Measurements from ENCODE around the gene ATF2. TPM values are rescaled to one million over a fixed set of nuclear protein-coding genes. Genes with fewer than 3 reads are reported as not detected.

ATF2 gene
- total and polyA plus RNA-seq, 2 donors, result 32.1 to 42.4 TPM

GRCh38 chr2:175151791-175152190, 16.2 kb downstream of the ATF2 start:
- H3K36me3 ChIP-seq (ENCODE audit: control insufficient read depth in 2 of 2, insufficient read depth in 2 of 2, low read length in 1 of 2), result peaks cover 0 to 26% of the 10 kb centered on the region in 2 donors
- peaks cover 0 to 2% of the 10 kb centered on the region in 2 donors for H3K9me3 ChIP-seq (ENCODE audit: control insufficient read depth in 2 of 2, insufficient read depth in 1 of 2, low read length in 1 of 2)
- 96% methylated on average over 1 of the region's 1 CpG for WGBS
- no peak overlapping the region for H3K4me3 ChIP-seq (ENCODE audit: low read length in 2 of 2)
- no peaks in the 10 kb centered on the region for H3K4me1 ChIP-seq (ENCODE audit: control insufficient read depth in 2 of 2, insufficient read depth in 2 of 2, low read length in 2 of 2)
- no peak overlapping the region for H3K27ac ChIP-seq (ENCODE audit: low read depth in 1 of 2, low read length in 1 of 2)
- no peak for DNase-seq (ENCODE audit: low read depth in 6 of 9, low spot score in 9 of 9)
- H3K27me3 ChIP-seq (ENCODE audit: control insufficient read depth in 2 of 2, insufficient read depth in 1 of 2, low read length in 1 of 2), result no peaks in the 10 kb centered on the region

GRCh38 chr2:175147186-175147585, 20.8 kb downstream of the ATF2 start:
- Histone ChIP-seq H3K4me1 (ENCODE audit: control insufficient read depth in 2 of 2, insufficient read depth in 2 of 2, low read length in 2 of 2) (no peaks in the 10 kb centered on the region), H3K4me3 (ENCODE audit: low read length in 2 of 2) (no peak overlapping the region), H3K27me3 (ENCODE audit: control insufficient read depth in 2 of 2, insufficient read depth in 1 of 2, low read length in 1 of 2) (no peaks in the 10 kb centered on the region), H3K27ac (ENCODE audit: low read depth in 1 of 2, low read length in 1 of 2) (no peak overlapping the region), H3K36me3 (ENCODE audit: control insufficient read depth in 2 of 2, insufficient read depth in 2 of 2, low read length in 1 of 2) (peaks cover 3 to 33% of the 10 kb centered on the region in 2 donors), H3K9me3 (ENCODE audit: control insufficient read depth in 2 of 2, insufficient read depth in 1 of 2, low read length in 1 of 2) (no peaks in the 10 kb centered on the region)
- no peak for DNase-seq (ENCODE audit: low read depth in 6 of 9, low spot score in 9 of 9)
- WGBS, result 96% methylated on average over 4 of the region's 4 CpGs

GRCh38 chr2:175143678-175144077, 24.3 kb downstream of the ATF2 start:
- 97% methylated on average over 2 of the region's 2 CpGs for WGBS
- H3K4me1 ChIP-seq (ENCODE audit: control insufficient read depth in 2 of 2, insufficient read depth in 2 of 2, low read length in 2 of 2), result no peaks in the 10 kb centered on the region

GRCh38 chr2:175143191-175143590, 24.8 kb downstream of the ATF2 start:
- Histone ChIP-seq H3K9me3 (ENCODE audit: control insufficient read depth in 2 of 2, insufficient read depth in 1 of 2, low read length in 1 of 2) (no peaks in the 10 kb centered on the region), H3K4me1 (ENCODE audit: control insufficient read depth in 2 of 2, insufficient read depth in 2 of 2, low read length in 2 of 2) (no peaks in the 10 kb centered on the region), H3K36me3 (ENCODE audit: control insufficient read depth in 2 of 2, insufficient read depth in 2 of 2, low read length in 1 of 2) (peaks cover 3 to 27% of the 10 kb centered on the region in 2 donors), H3K27ac (ENCODE audit: low read depth in 1 of 2, low read length in 1 of 2) (no peak overlapping the region), H3K27me3 (ENCODE audit: control insufficient read depth in 2 of 2, insufficient read depth in 1 of 2, low read length in 1 of 2) (no peaks in the 10 kb centered on the region), H3K4me3 (ENCODE audit: low read length in 2 of 2) (no peak overlapping the region)
- 98% methylated on average over 1 of the region's 1 CpG for WGBS
- no peak for DNase-seq (ENCODE audit: low read depth in 6 of 9, low spot score in 9 of 9)

More at GRCh38 chr2:175143678-175144077, 24.3 kb downstream of the ATF2 start:
- H3K9me3 ChIP-seq (ENCODE audit: control insufficient read depth in 2 of 2, insufficient read depth in 1 of 2, low read length in 1 of 2), result no peaks in the 10 kb centered on the region
- DNase-seq (ENCODE audit: low read depth in 6 of 9, low spot score in 9 of 9), result no peak
- H3K27ac ChIP-seq (ENCODE audit: low read depth in 1 of 2, low read length in 1 of 2), result no peak overlapping the region
- no peak overlapping the region for H3K4me3 ChIP-seq (ENCODE audit: low read length in 2 of 2)
- H3K36me3 ChIP-seq (ENCODE audit: control insufficient read depth in 2 of 2, insufficient read depth in 2 of 2, low read length in 1 of 2), result peaks cover 3 to 32% of the 10 kb centered on the region in 2 donors
- no peaks in the 10 kb centered on the region for H3K27me3 ChIP-seq (ENCODE audit: control insufficient read depth in 2 of 2, insufficient read depth in 1 of 2, low read length in 1 of 2)

GRCh38 chr2:175140332-175140731, 27.7 kb downstream of the ATF2 start:
- H3K36me3 ChIP-seq (ENCODE audit: control insufficient read depth in 2 of 2, insufficient read depth in 2 of 2, low read length in 1 of 2), result peaks cover 3 to 23% of the 10 kb centered on the region in 2 donors

GRCh38 chr2:175137793-175138192, 30.2 kb downstream of the ATF2 start:
- 96% methylated on average over 2 of the region's 2 CpGs for WGBS

More at GRCh38 chr2:175140332-175140731, 27.7 kb downstream of the ATF2 start:
- WGBS, result 92% methylated on average over 2 of the region's 2 CpGs
- DNase-seq (ENCODE audit: low read depth in 6 of 9, low spot score in 9 of 9), result no peak
- Histone ChIP-seq H3K9me3 (ENCODE audit: control insufficient read depth in 2 of 2, insufficient read depth in 1 of 2, low read length in 1 of 2) (no peaks in the 10 kb centered on the region), H3K27me3 (ENCODE audit: control insufficient read depth in 2 of 2, insufficient read depth in 1 of 2, low read length in 1 of 2) (no peaks in the 10 kb centered on the region), H3K4me1 (ENCODE audit: control insufficient read depth in 2 of 2, insufficient read depth in 2 of 2, low read length in 2 of 2) (no peaks in the 10 kb centered on the region), H3K4me3 (ENCODE audit: low read length in 2 of 2) (no peak overlapping the region), H3K27ac (ENCODE audit: low read depth in 1 of 2, low read length in 1 of 2) (no peak overlapping the region)

GRCh38 chr2:175136334-175137215, 31.4 kb downstream of the ATF2 start:
- DNase-seq (ENCODE audit: low read depth in 6 of 9, low spot score in 9 of 9), result no peak
- H3K4me3 ChIP-seq (ENCODE audit: low read length in 2 of 2), result no peak overlapping the region
- H3K4me1 ChIP-seq (ENCODE audit: control insufficient read depth in 2 of 2, insufficient read depth in 2 of 2, low read length in 2 of 2), result no peaks in the 10 kb centered on the region
- H3K9me3 ChIP-seq (ENCODE audit: control insufficient read depth in 2 of 2, insufficient read depth in 1 of 2, low read length in 1 of 2), result no peaks in the 10 kb centered on the region
- H3K27me3 ChIP-seq (ENCODE audit: control insufficient read depth in 2 of 2, insufficient read depth in 1 of 2, low read length in 1 of 2), result no peaks in the 10 kb centered on the region
- no peak overlapping the region for H3K27ac ChIP-seq (ENCODE audit: low read depth in 1 of 2, low read length in 1 of 2)
- H3K36me3 ChIP-seq (ENCODE audit: control insufficient read depth in 2 of 2, insufficient read depth in 2 of 2, low read length in 1 of 2), result peaks cover 3 to 22% of the 10 kb centered on the region in 2 donors

More at GRCh38 chr2:175137793-175138192, 30.2 kb downstream of the ATF2 start:
- H3K27ac ChIP-seq (ENCODE audit: low read depth in 1 of 2, low read length in 1 of 2), result no peak overlapping the region
- H3K36me3 ChIP-seq (ENCODE audit: control insufficient read depth in 2 of 2, insufficient read depth in 2 of 2, low read length in 1 of 2), result peaks cover 3 to 20% of the 10 kb centered on the region in 2 donors
- H3K4me1 ChIP-seq (ENCODE audit: control insufficient read depth in 2 of 2, insufficient read depth in 2 of 2, low read length in 2 of 2), result no peaks in the 10 kb centered on the region
- H3K27me3 ChIP-seq (ENCODE audit: control insufficient read depth in 2 of 2, insufficient read depth in 1 of 2, low read length in 1 of 2), result no peaks in the 10 kb centered on the region
- H3K4me3 ChIP-seq (ENCODE audit: low read length in 2 of 2), result no peak overlapping the region
- H3K9me3 ChIP-seq (ENCODE audit: control insufficient read depth in 2 of 2, insufficient read depth in 1 of 2, low read length in 1 of 2), result no peaks in the 10 kb centered on the region
- no peak for DNase-seq (ENCODE audit: low read depth in 6 of 9, low spot score in 9 of 9)

GRCh38 chr2:175135862-175136261, 32.1 kb downstream of the ATF2 start:
- Histone ChIP-seq H3K27ac (ENCODE audit: low read depth in 1 of 2, low read length in 1 of 2) (no peak overlapping the region), H3K4me1 (ENCODE audit: control insufficient read depth in 2 of 2, insufficient read depth in 2 of 2, low read length in 2 of 2) (no peaks in the 10 kb centered on the region), H3K36me3 (ENCODE audit: control insufficient read depth in 2 of 2, insufficient read depth in 2 of 2, low read length in 1 of 2) (peaks cover 3 to 19% of the 10 kb centered on the region in 2 donors), H3K27me3 (ENCODE audit: control insufficient read depth in 2 of 2, insufficient read depth in 1 of 2, low read length in 1 of 2) (no peaks in the 10 kb centered on the region), H3K4me3 (ENCODE audit: low read length in 2 of 2) (no peak overlapping the region), H3K9me3 (ENCODE audit: control insufficient read depth in 2 of 2, insufficient read depth in 1 of 2, low read length in 1 of 2) (no peaks in the 10 kb centered on the region)
- DNase-seq (ENCODE audit: low read depth in 6 of 9, low spot score in 9 of 9), result no peak
- 96% methylated on average over 2 of the region's 2 CpGs for WGBS

- Histone ChIP-seq H3K9me3 (ENCODE audit: control insufficient read depth in 2 of 2, insufficient read depth in 1 of 2, low read length in 1 of 2) (no peaks in the 10 kb centered on the region), H3K36me3 (ENCODE audit: control insufficient read depth in 2 of 2, insufficient read depth in 2 of 2, low read length in 1 of 2) (peaks cover 3 to 19% of the 10 kb centered on the region in 2 donors), H3K27ac (ENCODE audit: low read depth in 1 of 2, low read length in 1 of 2) (no peak overlapping the region), H3K4me3 (ENCODE audit: low read length in 2 of 2) (no peak overlapping the region), H3K4me1 (ENCODE audit: control insufficient read depth in 2 of 2, insufficient read depth in 2 of 2, low read length in 2 of 2) (no peaks in the 10 kb centered on the region), H3K27me3 (ENCODE audit: control insufficient read depth in 2 of 2, insufficient read depth in 1 of 2, low read length in 1 of 2) (no peaks in the 10 kb centered on the region)
- 99% methylated on average over 3 of the region's 3 CpGs for WGBS
- DNase-seq (ENCODE audit: low read depth in 6 of 9, low spot score in 9 of 9), result no peak
These were observed 32.8 kb downstream of the ATF2 start for GRCh38 chr2:175135177-175135576.

Measured in thymus (tissue), 11 donors.